Right lobe of liver (tissue), 6 donors: ENCODE measurements around the gene SCN8A. TPM values are rescaled to one million over a fixed set of nuclear protein-coding genes. Genes with fewer than 3 reads are reported as not detected.
A peak's percentile ranks its signal among the peaks of the same experiment; 100 is the strongest.

Source experiments
- ATAC-seq, 4 donors: fragments of 200-7000 bp; cut with Tn5 transposase; one replicate each; pipeline ENCODE4 v1.9.1; 2020; ENCODE audit warnings: mild to moderate bottlenecking in 4 of 4, moderate library complexity in 4 of 4
- DNase-seq, 3 donors: peaks; one replicate each; pipeline ENCODE4 v3.0.0-alpha.2; 2020
- H3K27ac ChIP-seq, 3 donors: fragments of 200-600 bp; one replicate each; pipeline ENCODE4 v1.8.0; 2022
- H3K27me3 ChIP-seq, 2 donors: fragments of 200-600 bp; one replicate each; pipeline ENCODE4 v1.8.0; 2022
- H3K36me3 ChIP-seq, 4 donors: fragments of 200-600 bp; sonication (generic) in 1 of 4; one replicate each; pipeline versions ENCODE4 v1.5.1 to v1.8.0; 2017 to 2022; ENCODE audit warnings: control low read depth in 1 of 4
- H3K4me1 ChIP-seq, 4 donors: fragments of 200-600 bp; sonication (generic) in 1 of 4; one replicate each; pipeline versions ENCODE4 v1.5.1 to v1.8.0; 2017 to 2022; ENCODE audit warnings: control low read depth in 1 of 4
- H3K4me3 ChIP-seq, 3 donors: fragments of 200-600 bp; one replicate each; pipeline ENCODE4 v1.8.0; 2022
- H3K9me3 ChIP-seq, 4 donors: fragments of 200-600 bp; sonication (generic) in 1 of 4; one replicate each; pipeline versions ENCODE4 v1.5.1 to v1.8.0; 2017 to 2022; ENCODE audit warnings: control low read depth in 1 of 4
- POLR2A ChIP-seq: fragments of 450-650 bp; IDR thresholded peaks from one replicate; pipeline ENCODE4 v1.6.1; 2017; ENCODE audit warnings: antibody characterized with exemption, mild to moderate bottlenecking
- WGBS: methylation state at CpG from one replicate; pipeline ENCODE4 v1.1.6; 2018; ENCODE audit warnings: low coverage, low lambda C conversion rate; ENCODE audit not compliant: insufficient coverage; ENCODE audit errors: missing lambda C conversion rate; 5-methylcytosine and 5-hydroxymethylcytosine counted together
- intact Hi-C, 2 donors: fragments of 100-400 bp; cut with DNase I; formaldehyde crosslinking; loops; one replicate each; pipeline versions ENCODE4 v1.11.2 to v1.14.1; 2022
- total RNA-seq, 6 experiments: library from RNA; depleted of rRNA in 2 of 6; stranded (reverse); fragments of >200 nt in 2 of 6; fragmentation: NEBNext Ultra II Directional in 3 of 6; extraction: Animal tissue kit (Norgen Biotek cat#: 25700) in 3 of 6; gene quantifications; one replicate each; pipeline versions ENCODE4 v1.1.0 to v1.2.4, GENCODE V29; 2016 to 2023
- TF ChIP-seq, protein P1 (sequence below), 4 donors: fragments of 200-600 bp in 3 of 4; fragments of 450-650 bp in 1 of 4; IDR thresholded peaks; one replicate each; pipeline versions ENCODE4 v1.5.1 to v1.8.0; 2016 to 2022; ENCODE audit warnings: antibody characterized with exemption in 4 of 4, mild to moderate bottlenecking in 2 of 4
- donor health status: DM: no; HTN: yes; CAD: no.
- donor health status: DM: no; HTN: no; CAD: no.
- donor health status: DM: no; HTN: no; CAD: no.
- donor health status: DM: no; HTN: yes; CAD: no.
- donor health status: DM: no; HTN: yes; CAD: no.

SCN8A gene
- total RNA-seq, 6 experiments from 2014 or later, result 1.7 to 5.6 (median 3.7) TPM

GRCh38 chr12:51687614-51688013 lies 96.6 kb downstream of the SCN8A start:
- H3K4me1 ChIP-seq, result peaks cover 0 to 22% (median 0%) of the 10 kb centered on the region in 4 donors
- ATAC-seq, result peak in 1 of 4 donors; percentile 27
- intact Hi-C loops, result no loop called here
- TF ChIP-seq, protein P1, sequence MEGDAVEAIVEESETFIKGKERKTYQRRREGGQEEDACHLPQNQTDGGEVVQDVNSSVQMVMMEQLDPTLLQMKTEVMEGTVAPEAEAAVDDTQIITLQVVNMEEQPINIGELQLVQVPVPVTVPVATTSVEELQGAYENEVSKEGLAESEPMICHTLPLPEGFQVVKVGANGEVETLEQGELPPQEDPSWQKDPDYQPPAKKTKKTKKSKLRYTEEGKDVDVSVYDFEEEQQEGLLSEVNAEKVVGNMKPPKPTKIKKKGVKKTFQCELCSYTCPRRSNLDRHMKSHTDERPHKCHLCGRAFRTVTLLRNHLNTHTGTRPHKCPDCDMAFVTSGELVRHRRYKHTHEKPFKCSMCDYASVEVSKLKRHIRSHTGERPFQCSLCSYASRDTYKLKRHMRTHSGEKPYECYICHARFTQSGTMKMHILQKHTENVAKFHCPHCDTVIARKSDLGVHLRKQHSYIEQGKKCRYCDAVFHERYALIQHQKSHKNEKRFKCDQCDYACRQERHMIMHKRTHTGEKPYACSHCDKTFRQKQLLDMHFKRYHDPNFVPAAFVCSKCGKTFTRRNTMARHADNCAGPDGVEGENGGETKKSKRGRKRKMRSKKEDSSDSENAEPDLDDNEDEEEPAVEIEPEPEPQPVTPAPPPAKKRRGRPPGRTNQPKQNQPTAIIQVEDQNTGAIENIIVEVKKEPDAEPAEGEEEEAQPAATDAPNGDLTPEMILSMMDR (IDR thresholded peaks at IDR 0.05), result no peak
- TF ChIP-seq POLR2A, result no peak
- no peaks in the 10 kb centered on the region for H3K9me3 ChIP-seq
- H3K4me3 ChIP-seq, result no peak overlapping the region
- no peak overlapping the region for H3K27ac ChIP-seq
- 66% methylated on average over 3 of the region's 3 CpGs for WGBS
- no peaks in the 10 kb centered on the region for H3K36me3 ChIP-seq
- no peak for DNase-seq
- H3K27me3 ChIP-seq, result no peaks in the 10 kb centered on the region

GRCh38 chr12:51689983-51690382 lies 99.0 kb downstream of the SCN8A start:
- intact Hi-C loops, result no loop called here
- Histone ChIP-seq H3K27me3 (no peaks in the 10 kb centered on the region), H3K4me1 (peaks cover 0 to 3% (median 0%) of the 10 kb centered on the region in 4 donors), H3K27ac (no peak overlapping the region), H3K4me3 (no peak overlapping the region), H3K9me3 (no peaks in the 10 kb centered on the region), H3K36me3 (no peaks in the 10 kb centered on the region)
- ATAC-seq (no peak), DNase-seq (no peak)
- TF ChIP-seq, protein P1 (IDR thresholded peaks at IDR 0.05), result no peak
- no peak for TF ChIP-seq POLR2A
- WGBS, result 86% methylated on average over 4 of the region's 4 CpGs

- Histone ChIP-seq H3K27ac (no peak overlapping the region), H3K9me3 (no peaks in the 10 kb centered on the region), H3K4me3 (no peak overlapping the region), H3K4me1 (no peaks in the 10 kb centered on the region), H3K36me3 (no peaks in the 10 kb centered on the region), H3K27me3 (no peaks in the 10 kb centered on the region)
- TF ChIP-seq, protein P1 (IDR thresholded peaks at IDR 0.05), result no peak
- no peak for TF ChIP-seq POLR2A
- DNase-seq (no peak), ATAC-seq (no peak)
- WGBS, result 73% methylated on average over 2 of the region's 2 CpGs
- intact Hi-C loops, result no loop called here
Observed at GRCh38 chr12:51692016-51692415, 101.0 kb downstream of the SCN8A start.

DNA sequence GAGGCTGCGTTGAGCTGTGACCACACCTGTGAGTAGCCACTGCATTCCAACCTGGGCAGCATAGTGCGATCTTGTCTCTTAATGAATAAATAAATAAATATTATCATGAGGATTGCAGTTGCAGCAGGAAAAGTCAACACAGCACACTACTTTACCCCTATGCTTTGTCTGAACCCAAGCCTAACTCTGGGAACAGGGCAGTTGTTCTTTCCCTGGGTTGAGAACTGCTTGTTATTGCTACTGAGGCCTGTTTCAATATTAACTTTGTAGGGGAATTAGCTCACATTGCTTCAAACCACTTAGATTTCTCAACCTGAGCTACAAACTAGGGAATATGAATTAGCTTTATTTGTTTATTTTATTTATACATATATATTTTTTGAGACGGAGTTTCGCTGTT lies 102.5 kb downstream of the SCN8A start:
- no peak overlapping the region for H3K27ac ChIP-seq
- no peak for TF ChIP-seq POLR2A
- TF ChIP-seq, protein P1 (IDR thresholded peaks at IDR 0.05), result no peak
- intact Hi-C loops, result no loop called here
- no peak overlapping the region for H3K4me3 ChIP-seq
- DNase-seq, result no peak
- no peaks in the 10 kb centered on the region for H3K4me1 ChIP-seq
- no peaks in the 10 kb centered on the region for H3K9me3 ChIP-seq
- H3K27me3 ChIP-seq, result no peaks in the 10 kb centered on the region
- 69% methylated on average over 3 of the region's 4 CpGs for WGBS
- H3K36me3 ChIP-seq, result no peaks in the 10 kb centered on the region
- peak in 3 of 4 donors; percentile 20 to 70 (median 26) for ATAC-seq

DNA sequence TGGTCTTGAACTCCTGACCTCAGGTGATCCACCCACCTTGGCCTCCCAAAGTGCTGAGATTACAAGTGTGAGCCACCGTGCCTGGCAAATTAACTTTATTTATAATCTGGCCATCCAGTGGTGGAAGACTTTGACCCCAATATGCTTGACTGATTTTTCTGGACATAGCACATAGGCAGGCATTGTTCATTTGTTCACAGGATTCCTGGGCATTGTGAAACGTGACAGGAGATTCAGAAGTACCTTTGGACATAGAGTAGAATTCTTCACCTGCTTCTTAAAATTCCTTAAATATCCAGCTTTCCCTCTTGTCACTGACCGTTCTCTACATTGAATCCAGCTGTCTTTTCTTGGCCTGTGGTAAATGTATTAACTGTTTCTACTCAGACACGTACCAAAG lies 103.1 kb downstream of the SCN8A start:
- no peak overlapping the region for H3K27ac ChIP-seq
- intact Hi-C loops, result no loop called here
- H3K9me3 ChIP-seq, result no peaks in the 10 kb centered on the region
- no peaks in the 10 kb centered on the region for H3K27me3 ChIP-seq
- H3K4me1 ChIP-seq, result no peaks in the 10 kb centered on the region
- TF ChIP-seq POLR2A, result no peak
- TF ChIP-seq, protein P1 (IDR thresholded peaks at IDR 0.05), result no peak
- no peak for DNase-seq
- no peak overlapping the region for H3K4me3 ChIP-seq
- ATAC-seq, result no peak
- WGBS, result 69% methylated on average over 3 of the region's 4 CpGs
- no peaks in the 10 kb centered on the region for H3K36me3 ChIP-seq
